ENCODE results near the gene KRTAP12-3.
A peak's percentile ranks its signal among the peaks of the same experiment; 100 is the strongest.
"Not testable (repeated sequence)": the region's sequence is repeated elsewhere in the genome, so short reads cannot be mapped to it uniquely, and the experiment has no call there.

The KRTAP12-3 gene

GRCh38 chr21:44657635-44658540 lies at the start of gene KRTAP12-3:
Gene KRTAP12-3, plus strand, starts transcription at chr21:44657932. Its CDS starts 48 bp downstream, at chr21:44657980.
- DNase-seq (ENCODE audit: low spot score) = no peak

DNA sequence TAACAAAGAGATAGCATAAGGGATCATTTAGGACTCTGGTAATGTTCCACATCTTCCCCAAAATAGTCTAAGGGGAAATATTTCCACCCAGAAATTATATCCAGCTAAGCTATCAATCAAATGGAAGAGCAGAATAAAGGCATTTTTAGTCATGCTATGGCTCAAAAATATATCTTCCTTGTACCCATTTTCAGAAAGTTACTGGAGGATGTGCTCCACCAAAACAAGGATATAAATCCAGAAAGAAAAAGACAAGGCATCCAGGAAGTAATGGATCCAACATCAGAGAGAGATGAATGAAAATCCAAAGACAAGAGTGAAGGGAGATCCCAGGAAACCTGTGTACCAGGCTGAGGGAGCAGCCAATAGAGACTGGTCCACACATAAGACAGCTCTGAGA lies 48.5 kb upstream of the KRTAP12-3 start:
- DNase-seq (ENCODE audit: low spot score) = no peak

- DNase-seq (ENCODE audit: low spot score) = not testable (repeated sequence)
Observed at GRCh38 chr21:44610157-44610843, 47.4 kb upstream of the KRTAP12-3 start.

DNA sequence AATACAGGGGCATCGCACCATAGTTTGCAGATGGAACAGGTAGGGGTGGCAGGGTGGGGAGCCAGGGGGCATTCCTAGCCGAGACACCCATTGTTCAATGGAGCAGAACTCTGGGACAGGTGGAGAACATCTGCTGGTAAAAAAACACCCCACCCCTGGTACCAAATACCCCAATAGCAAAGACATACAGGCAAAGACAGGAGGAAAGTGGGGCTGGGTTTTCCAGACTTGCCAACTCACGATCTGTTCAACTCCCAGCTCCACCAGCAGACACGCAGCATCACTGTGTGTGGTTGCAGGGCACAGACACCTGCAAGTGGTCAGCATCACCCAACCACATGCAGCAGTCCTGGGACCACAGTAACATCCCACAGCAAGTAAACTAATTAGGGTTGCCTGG lies 46.2 kb upstream of the KRTAP12-3 start:
- DNase-seq (ENCODE audit: low spot score) = no peak

DNA sequence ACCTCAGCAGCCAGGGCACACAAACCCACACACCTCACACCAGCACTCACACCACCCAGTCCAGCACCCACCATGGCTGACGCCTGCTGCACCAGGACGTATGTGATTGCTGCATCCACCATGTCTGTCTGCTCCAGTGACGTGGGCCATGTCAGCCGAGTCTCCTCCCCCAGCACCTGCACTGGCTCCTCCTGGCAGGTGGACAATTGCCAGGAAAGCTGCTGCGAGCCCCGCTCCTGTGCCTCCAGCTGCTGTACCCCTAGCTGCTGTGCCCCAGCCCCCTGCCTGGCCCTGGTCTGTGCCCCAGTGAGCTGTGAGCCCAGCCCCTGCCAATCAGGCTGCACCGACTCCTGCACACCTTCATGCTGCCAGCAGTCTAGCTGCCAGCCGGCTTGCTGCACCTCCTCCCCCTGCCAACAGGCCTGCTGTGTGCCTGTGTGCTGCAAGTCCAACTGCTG lies 45.7 kb upstream of the KRTAP12-3 start, which contains the start of gene KRTAP10-8:
Gene KRTAP10-8, plus strand, starts transcription at position 51 of the 458 bp plus-strand sequence. Its CDS starts 22 bp downstream, at position 73.
- no peak for DNase-seq (ENCODE audit: low spot score)

DNA sequence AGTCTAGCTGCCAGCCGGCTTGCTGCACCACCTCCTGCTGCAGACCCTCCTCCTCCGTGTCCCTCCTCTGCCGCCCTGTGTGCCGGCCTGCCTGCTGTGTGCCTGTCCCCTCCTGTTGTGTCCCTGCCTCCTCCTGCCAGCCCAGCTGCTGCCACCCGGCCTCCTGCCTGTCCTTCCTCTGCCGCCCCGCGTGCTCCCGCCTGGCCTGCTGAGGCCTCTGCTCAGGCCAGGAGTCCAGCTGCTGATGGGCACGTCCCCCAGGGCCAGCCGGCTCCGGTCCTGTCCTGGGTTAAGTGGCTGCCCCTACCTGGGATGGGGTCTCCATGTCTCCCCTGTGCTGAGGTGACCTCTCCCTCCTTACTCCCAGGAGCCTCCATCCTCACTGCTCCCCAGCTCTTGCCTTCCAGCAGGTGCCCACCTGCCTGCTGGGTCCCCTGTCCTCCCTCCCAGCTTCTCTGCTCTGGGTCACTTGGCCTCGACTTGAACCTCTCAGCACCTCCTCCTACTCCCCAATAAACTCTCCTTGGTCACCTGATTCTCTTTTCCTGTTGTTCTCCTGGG lies 45.0 kb upstream of the KRTAP12-3 start:
- DNase-seq (ENCODE audit: low spot score) = no peak

GRCh38 chr21:44613386-44614155 lies 44.2 kb upstream of the KRTAP12-3 start:
- no peak for DNase-seq (ENCODE audit: low spot score)

GRCh38 chr21:44614161-44614631 lies 43.5 kb upstream of the KRTAP12-3 start:
- DNase-seq (ENCODE audit: low spot score) = no peak

DNA sequence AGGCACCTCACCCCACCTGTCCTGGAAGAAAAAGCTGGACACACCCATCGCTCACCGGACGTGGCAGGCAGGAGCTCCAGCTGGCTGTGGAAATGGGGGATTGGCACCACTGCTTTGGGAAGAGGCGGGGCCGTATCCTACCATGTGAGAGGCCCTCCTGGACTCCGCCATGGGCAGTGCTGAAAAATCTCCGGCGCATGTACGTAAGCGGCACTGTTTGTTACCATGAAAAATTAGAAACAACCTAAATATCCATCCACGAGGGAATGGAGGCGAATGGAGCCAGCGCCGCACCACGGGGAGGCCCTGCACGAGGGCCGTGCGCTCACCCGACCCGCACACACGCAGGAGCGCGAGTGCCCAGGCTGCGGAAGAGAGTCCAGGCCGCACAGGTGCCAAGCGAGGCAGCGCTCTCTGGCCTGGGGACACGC lies 42.8 kb upstream of the KRTAP12-3 start:
- no peak for DNase-seq (ENCODE audit: low spot score)

GRCh38 chr21:44615466-44615865 lies 42.3 kb upstream of the KRTAP12-3 start:
- DNase-seq (ENCODE audit: low spot score) = no peak

DNA sequence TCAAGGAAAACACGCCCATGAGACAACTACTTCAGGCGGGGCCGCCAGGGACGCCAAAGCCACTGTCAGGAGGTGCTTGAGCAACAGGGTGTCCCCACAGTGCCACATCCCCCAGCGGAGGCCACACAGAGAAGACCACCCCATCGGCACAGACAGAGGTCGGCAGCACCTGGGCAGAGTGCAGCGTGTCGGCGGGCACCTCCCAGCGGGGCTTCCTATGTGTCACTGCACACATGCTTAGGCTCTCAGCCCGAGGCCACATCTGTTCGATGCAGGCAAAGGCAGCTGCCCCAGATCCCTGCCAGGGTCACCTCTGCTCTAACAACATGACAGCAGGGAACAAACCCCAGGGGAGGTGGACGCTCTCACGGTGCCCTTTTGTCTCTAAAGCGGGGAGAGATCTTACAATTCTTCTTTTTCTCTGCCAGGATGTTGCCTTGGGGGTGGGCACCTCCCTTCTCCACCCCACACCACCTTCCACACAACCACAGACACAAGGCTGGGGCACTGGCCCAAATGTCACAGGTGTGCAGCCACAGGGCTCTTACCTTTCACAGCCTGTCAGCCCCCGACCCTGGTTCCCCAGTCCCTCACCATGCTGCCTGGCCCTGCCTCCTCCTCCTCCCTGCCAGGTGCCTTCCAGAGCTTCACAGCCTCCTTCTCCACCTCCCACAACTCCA lies 41.7 kb upstream of the KRTAP12-3 start:
- DNase-seq (ENCODE audit: low spot score) = no peak

GRCh38 chr21:44616591-44616926 lies 41.2 kb upstream of the KRTAP12-3 start:
- no peak for DNase-seq (ENCODE audit: low spot score)

DNA sequence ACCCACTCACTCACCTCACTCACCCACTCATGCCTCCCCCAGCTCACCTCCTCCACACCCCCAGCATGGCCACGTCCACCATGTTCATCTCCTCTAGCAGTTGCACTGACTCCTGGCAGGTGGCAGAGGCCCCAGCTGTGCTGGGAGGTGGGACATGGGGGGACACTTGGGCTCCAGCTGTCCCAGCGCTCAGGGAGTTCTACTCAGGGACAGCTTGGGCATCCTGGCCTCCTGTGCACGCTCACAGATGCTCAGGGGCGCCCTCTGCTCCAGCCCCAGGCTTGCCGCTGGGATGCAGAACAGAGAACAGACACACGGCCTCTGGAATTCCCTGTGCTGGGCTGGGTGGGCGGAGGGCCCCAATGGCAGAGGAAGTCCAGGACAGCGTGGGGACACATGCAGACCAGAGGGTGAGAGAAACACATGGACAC lies 40.6 kb upstream of the KRTAP12-3 start:
- DNase-seq (ENCODE audit: low spot score) = no peak

GRCh38 chr21:44618504-44618903 lies 39.2 kb upstream of the KRTAP12-3 start:
- DNase-seq (ENCODE audit: low spot score) = peak; percentile 29

- DNase-seq (ENCODE audit: low spot score) = no peak
Observed at GRCh38 chr21:44618909-44619308, 38.8 kb upstream of the KRTAP12-3 start.

GRCh38 chr21:44619886-44620285 lies 37.8 kb upstream of the KRTAP12-3 start:
- DNase-seq (ENCODE audit: low spot score) = no peak

DNA sequence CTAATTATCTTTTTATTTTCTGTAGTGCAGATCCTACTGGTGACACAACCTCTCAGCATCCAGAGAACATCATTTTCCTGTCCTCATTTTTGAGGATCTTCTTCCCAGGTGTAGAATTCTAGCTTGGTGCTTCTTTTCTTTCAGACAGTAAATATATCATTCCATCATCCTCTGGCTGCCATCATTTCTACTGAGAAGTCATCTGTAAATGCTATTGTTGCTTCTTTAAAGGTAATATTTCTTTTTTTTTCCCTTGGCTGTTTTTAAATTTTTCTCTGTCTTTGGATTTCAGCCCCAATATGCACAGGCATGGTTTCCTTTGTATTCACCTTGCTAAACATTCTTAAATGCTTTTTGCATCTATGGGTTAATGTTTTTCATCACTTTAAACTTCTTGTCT lies 34.2 kb upstream of the KRTAP12-3 start:
- DNase-seq (ENCODE audit: low spot score) = no peak

- DNase-seq (ENCODE audit: low spot score) = no peak
Observed at GRCh38 chr21:44625756-44626155, 32.0 kb upstream of the KRTAP12-3 start.

DNA sequence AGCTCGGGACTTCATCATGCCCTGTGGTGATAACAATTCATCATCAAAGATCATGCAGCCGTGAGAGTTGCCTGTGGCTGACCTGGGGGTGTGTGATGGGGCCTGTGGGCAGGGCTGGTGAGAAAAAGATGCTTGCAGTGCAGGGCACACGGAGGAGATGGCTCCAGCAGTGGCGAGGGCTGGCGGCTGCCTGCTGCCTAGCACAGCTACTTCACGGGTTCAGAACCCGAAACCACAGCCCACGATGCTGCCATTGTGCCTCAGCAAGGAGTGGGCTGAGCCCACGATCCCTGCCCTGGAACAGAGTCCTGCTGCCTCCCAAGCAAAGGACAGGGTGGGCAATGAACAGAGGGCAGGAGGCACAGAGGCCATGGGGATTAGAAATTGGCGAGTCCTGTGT lies 31.5 kb upstream of the KRTAP12-3 start:
- no peak for DNase-seq (ENCODE audit: low spot score)

GRCh38 chr21:44626673-44627143 lies 31.0 kb upstream of the KRTAP12-3 start, which contains the start of gene KRTAP10-9:
Gene KRTAP10-9, plus strand, starts transcription at chr21:44627093. Its CDS starts 79 bp downstream, at chr21:44627172.
- DNase-seq (ENCODE audit: low spot score) = no peak

Data from HuH-7.5 (cell line).